Stomach (tissue), 4 donors: Measurements from ENCODE around the gene SIRT3.

Experiments used
- CTCF ChIP-seq, 7 experiments: fragments of 450-650 bp in 4 of 7; fragments of 200-600 bp in 3 of 7; sonication (generic) in 3 of 7; IDR thresholded peaks; one replicate each; pipeline ENCODE4 v1.5.1; 2016 to 2019; ENCODE audit warnings: antibody characterized with exemption in 7 of 7, control low read depth in 2 of 7, mild to moderate bottlenecking in 1 of 7
- POLR2A ChIP-seq, 4 donors: fragments of 450-650 bp; IDR thresholded peaks; one replicate each; pipeline ENCODE4 v1.6.1; 2016; ENCODE audit warnings: antibody characterized with exemption in 4 of 4, control low read depth in 2 of 4, mild to moderate bottlenecking in 1 of 4, moderate library complexity in 1 of 4
- POLR2AphosphoS5 ChIP-seq, 3 donors: sonication (generic); formaldehyde crosslinking; IDR thresholded peaks; one replicate each; pipeline ENCODE4 v1.6.1; 2016; ENCODE audit warnings: antibody characterized with exemption in 3 of 3

- TF ChIP-seq CTCF (IDR thresholded peaks at IDR 0.05) (no peak), POLR2A (IDR thresholded peaks at IDR 0.05) (no peak), POLR2AphosphoS5 (IDR thresholded peaks at IDR 0.05) (no peak)
These were observed 24.4 kb downstream of the SIRT3 start for GRCh38 chr11:211741-212140.
